RCC 7860 (cell line): ENCODE measurements around the gene EPHB2.
"Not testable (repeated sequence)": the region's sequence is repeated elsewhere in the genome, so short reads cannot be mapped to it uniquely, and the experiment has no call there.

ENCODE experiments used
- DNase-seq: peaks from one replicate; pipeline ENCODE4 v3.0.0-alpha.2; 2015; ENCODE audit warnings: low spot score
- FAIRE-seq: peaks from 2 replicates; lab custom pipeline; 2012; peaks lifted over from hg19 to GRCh38; lab: Jason Lieb, UNC

EPHB2 gene

DNA sequence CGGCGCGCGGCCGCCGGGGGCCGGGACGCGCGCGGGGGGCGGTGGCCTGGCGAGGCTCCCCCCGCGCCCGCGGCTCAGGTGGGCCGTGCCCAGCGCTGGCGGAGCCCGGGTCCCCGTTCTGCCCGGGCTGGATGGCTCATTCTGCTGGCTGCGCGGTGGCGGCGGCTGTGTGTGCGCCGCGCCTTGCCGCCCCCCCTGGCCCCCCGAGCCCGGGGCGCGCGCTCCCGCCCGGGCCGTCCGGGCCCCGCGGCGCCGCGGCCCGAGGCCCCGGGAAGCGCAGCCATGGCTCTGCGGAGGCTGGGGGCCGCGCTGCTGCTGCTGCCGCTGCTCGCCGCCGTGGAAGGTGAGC is at the start of gene EPHB2:
EPHB2 (plus strand) TSS at position 139 of the 349 bp plus-strand sequence; CDS start at position 283, 144 bp downstream.
- no peak for FAIRE-seq

DNA sequence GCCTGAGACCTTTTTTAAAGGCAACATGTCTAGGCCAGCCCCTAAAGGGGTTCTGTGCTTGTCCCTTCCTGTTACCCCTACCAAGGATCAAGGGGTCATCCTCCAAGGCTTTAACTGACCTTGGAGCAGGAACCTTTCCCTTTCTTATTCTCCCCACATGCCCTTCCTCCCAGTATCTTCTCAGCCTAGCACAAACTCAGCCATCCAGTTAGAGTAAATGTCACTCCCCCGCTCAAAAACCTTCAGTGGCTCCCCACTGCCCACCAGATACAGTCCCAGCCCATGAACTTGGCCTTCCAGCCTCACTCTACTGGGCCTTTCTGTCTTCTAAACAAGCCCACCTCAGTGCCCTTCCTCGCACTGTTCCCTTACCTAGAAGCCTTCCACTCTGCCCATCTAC is 48.8 kb upstream of the EPHB2 start:
- no peak for FAIRE-seq
- no peak for DNase-seq

More for the DNA sequence above, at the start of gene EPHB2:
- peak; percentile 9 for DNase-seq

GRCh38 chr1:22662318-22662717 is 48.3 kb upstream of the EPHB2 start:
- FAIRE-seq (no peak), DNase-seq (no peak)

DNA sequence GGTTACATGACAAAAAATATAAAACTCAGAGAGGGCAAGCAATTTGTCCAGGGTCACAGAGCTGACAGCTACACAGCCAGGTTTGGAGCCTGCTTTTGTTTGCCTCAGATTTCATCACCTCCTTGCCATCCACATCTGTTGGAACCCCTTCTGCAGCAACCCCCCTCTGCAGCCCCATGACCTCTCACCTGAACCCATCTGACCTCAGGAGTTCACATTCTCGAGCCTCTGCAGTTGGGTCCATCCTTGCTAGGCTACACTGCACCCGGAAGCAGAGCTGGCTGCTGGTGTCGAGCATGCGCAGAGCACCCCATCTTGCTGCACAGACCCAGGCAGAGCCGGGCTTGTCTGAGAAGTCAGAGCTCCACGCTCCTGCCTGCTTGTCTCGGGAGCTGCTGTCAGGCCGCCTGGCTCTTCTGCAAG is 47.6 kb upstream of the EPHB2 start:
- DNase-seq (no peak), FAIRE-seq (no peak)

GRCh38 chr1:22665752-22666151 is 44.9 kb upstream of the EPHB2 start:
- DNase-seq, result peak; percentile 8
- FAIRE-seq, result no peak

- DNase-seq (no peak), FAIRE-seq (no peak)
Measured at GRCh38 chr1:22666412-22666811, 44.2 kb upstream of the EPHB2 start.

GRCh38 chr1:22668840-22669239 is 41.8 kb upstream of the EPHB2 start:
- FAIRE-seq, DNase-seq: not testable (repeated sequence)

DNA sequence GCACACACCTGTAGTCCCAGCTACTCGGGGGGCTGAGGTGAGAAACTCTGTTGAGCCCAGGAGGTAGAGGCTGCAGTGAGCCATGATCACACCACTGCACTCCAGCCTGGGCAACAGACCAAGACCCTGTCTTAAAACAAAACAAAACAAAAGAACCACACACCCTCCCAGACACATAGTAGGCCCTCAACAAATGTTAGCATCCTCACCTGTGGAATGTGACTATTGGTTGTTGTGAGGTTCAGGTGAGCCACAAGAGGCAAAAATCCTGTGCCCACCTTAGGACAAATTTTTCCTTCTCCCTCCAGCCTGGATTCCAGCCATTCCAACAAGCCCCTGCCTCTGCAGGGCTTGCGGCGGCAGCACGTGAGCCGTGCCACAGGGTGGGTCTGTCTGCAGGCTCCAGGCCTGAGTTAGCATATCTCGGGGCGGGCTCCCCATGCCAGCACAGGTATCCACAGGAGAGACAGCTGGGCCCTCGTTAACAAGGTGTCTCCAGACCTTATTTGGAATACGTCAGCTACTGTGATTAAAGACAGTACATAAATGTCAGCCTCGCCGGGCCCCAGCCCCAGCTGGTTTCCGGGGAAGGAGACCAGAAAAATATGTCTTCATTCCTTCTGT is 40.2 kb upstream of the EPHB2 start:
- no peak for FAIRE-seq
- no peak for DNase-seq

GRCh38 chr1:22671999-22672398 is 38.6 kb upstream of the EPHB2 start:
- DNase-seq (no peak), FAIRE-seq (no peak)

- peak; percentile 54 for DNase-seq
Measured at GRCh38 chr1:22673486-22674409, 36.9 kb upstream of the EPHB2 start.

DNA sequence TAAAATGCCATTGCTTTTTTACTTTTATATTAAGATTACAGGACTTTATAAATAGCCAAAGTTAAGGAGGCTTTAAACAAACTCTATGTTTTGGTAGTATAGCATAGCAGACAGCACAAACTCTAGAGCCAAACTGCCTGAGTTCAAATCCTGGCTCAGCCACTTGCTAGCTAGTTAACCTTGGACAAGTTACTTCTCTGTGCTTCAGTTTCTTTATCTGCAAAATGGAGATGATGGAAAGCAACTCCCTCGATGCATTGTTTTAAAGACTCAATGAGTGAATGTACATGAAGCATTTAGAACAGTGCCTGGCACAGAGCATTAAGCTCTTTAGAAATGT is 36.3 kb upstream of the EPHB2 start:
- FAIRE-seq (no peak), DNase-seq (no peak)

More at GRCh38 chr1:22673486-22674409, 36.9 kb upstream of the EPHB2 start:
- peak; percentile 78 for FAIRE-seq

DNA sequence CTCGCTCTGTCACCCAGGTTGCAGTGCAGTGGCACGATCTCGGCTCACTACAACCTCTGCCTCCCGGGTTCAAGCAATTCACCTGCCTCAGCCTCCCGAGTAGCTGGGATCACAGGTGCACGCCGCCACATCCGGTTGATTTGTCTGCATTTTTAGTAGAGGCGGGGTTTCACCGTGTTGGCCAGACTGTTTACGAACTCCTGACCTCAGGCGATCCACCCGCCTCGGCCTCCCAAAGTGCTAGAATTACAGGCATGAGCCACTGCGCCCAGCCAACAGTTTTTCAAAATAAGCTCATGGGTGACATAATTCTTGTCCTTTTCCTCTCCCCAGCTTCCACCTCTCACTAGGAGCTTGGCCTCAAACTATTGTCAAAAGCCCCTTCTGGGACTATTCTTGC is 34.5 kb upstream of the EPHB2 start:
- not testable (repeated sequence) for DNase-seq, FAIRE-seq

DNA sequence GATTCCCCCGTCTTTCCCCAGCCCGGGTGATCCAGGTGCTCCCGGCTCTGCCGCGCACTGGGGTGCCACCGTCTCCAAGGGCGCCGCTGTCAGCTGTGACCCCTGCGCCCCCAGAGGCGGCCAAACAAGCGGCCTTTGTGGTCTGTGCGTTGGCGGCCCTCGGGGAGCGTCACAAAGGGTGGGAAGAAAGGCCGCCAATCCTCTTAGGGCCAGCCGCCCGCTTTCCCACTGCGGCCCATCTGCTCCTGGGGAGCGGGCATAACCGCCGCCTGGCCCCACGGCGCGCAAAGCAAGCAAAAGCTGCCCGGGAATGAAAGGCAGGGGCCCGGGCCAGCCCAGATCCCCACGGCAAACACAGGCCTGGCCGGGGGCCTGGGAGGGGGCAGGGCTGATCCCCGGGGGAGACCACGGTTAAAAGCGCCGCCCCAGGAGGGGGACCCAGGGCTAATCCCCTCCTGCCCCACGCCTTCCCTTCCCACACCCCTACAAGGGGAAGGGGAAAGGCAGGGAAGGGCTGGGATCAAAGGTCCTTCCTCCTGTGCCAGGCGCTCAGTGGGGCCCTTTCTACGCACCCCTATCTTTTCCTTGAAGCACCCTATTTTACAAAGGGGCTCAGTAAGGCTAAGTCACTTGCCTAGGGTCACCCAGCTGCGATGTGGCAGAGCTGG is 33.6 kb upstream of the EPHB2 start:
- FAIRE-seq, result no peak
- no peak for DNase-seq

- no peak for DNase-seq
- FAIRE-seq, result no peak
Measured at GRCh38 chr1:22677931-22678896, 32.4 kb upstream of the EPHB2 start.

DNA sequence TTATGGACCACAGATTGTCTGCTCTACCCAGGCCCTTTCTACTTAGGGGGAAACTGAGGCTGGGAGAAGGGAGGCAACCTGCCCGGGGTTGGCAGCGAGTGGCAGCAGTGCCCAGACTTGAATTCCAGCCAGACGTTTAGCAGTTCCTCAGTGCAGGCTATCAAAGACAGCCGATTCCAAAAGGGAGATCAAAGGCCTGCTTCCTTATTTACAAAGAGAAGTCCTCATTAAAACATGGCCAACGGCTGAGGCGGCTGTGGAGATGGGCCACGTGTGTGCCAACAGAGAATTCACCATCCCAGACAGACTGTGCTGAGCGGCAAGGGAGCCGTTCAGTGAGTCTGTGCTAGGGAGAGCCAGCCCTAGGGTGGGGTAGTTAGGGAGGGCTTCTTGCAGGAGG is 29.9 kb upstream of the EPHB2 start:
- no peak for DNase-seq

GRCh38 chr1:22681556-22682276 is 28.9 kb upstream of the EPHB2 start:
- FAIRE-seq (no peak), DNase-seq (no peak)

More for the DNA sequence above, 29.9 kb upstream of the EPHB2 start:
- no peak for FAIRE-seq

- no peak for DNase-seq
- FAIRE-seq, result no peak
Measured at GRCh38 chr1:22683547-22683946, 27.1 kb upstream of the EPHB2 start.

DNA sequence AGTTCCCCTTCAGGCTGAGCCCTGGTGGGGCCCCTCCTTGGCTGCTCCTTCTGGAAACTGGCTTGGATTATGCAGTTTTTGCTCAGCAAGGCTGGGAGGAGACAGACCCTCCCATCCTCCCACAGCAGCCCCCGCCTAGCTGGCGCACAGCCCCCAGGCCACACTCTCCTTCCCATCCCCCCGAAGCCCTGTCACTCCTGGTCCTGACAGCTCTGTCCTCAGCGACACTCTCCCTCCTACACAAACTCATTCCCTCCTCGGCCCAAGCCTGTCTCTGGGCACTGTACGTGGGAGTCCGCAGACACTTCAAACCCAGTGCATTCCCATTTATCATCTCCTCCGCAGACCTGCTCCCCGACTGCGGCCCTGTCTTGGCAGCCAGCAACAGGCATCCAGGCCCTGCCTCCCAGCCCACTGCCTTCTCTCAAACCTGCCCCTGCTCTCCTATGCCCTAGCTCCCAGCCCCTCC is 25.0 kb upstream of the EPHB2 start:
- DNase-seq, result no peak
- no peak for FAIRE-seq

GRCh38 chr1:22687191-22687590 is 23.4 kb upstream of the EPHB2 start:
- no peak for FAIRE-seq
- DNase-seq, result no peak

- no peak for FAIRE-seq
- DNase-seq, result no peak
Measured at GRCh38 chr1:22688466-22688865, 22.2 kb upstream of the EPHB2 start.
